Chondrocyte (in vitro differentiated cells): Measurements from ENCODE around the gene DNAJC8. TPM values are rescaled to one million over a fixed set of nuclear protein-coding genes. Genes with fewer than 3 reads are reported as not detected.

ENCODE experiments used
- DNase-seq: peaks from one replicate; pipeline ENCODE4 v3.0.0; 2021; ENCODE audit warnings: mixed read lengths, low spot score
- H3K27ac Mint-ChIP-seq: one replicate; pipeline ENCODE4 v1.8.0; 2021; ENCODE audit warnings: mild to moderate bottlenecking, moderate library complexity, mixed read lengths; ENCODE audit not compliant: unreplicated experiment
- H3K27me3 Mint-ChIP-seq: 2 replicates; pipeline ENCODE4 v1.8.0; 2021; ENCODE audit warnings: low read depth, mixed read lengths
- H3K36me3 Mint-ChIP-seq: 2 replicates; pipeline ENCODE4 v1.8.0; 2021; ENCODE audit warnings: low read depth, mixed read lengths
- H3K4me1 Mint-ChIP-seq: 2 replicates; pipeline ENCODE4 v1.8.0; 2021; ENCODE audit warnings: low read depth, mild to moderate bottlenecking, mixed read lengths
- H3K4me3 Mint-ChIP-seq: one replicate; pipeline ENCODE4 v1.8.0; 2021; ENCODE audit warnings: mild to moderate bottlenecking, moderate library complexity, mixed read lengths; ENCODE audit not compliant: unreplicated experiment
- H3K9me3 Mint-ChIP-seq: 2 replicates; pipeline ENCODE4 v1.8.0; 2021; ENCODE audit warnings: low read depth, mixed read lengths
- CTCF ChIP-seq: fragments of 200-600 bp; sonication (generic); IDR thresholded peaks from 2 replicates; pipeline ENCODE4 v1.5.0; 2021; ENCODE audit warnings: antibody characterized with exemption, mild to moderate bottlenecking, moderate library complexity
- total RNA-seq: library from RNA; stranded (reverse); gene quantifications from 3 replicates; pipeline ENCODE4 v1.2.1, GENCODE V29; 2021

The DNAJC8 gene
- total RNA-seq, 1 donor from 2014 or later, result 72.8 TPM

GRCh38 chr1:28193701-28194161, 39.1 kb downstream of the DNAJC8 start:
- Mint-ChIP-seq H3K9me3 (no peaks in the 10 kb centered on the region), H3K36me3 (peaks cover 2% of the 10 kb centered on the region), H3K27ac (no peak overlapping the region), H3K4me1 (peaks cover 19% of the 10 kb centered on the region), H3K27me3 (no peaks in the 10 kb centered on the region), H3K4me3 (no peak overlapping the region)
- peak; percentile 59 for DNase-seq
- TF ChIP-seq CTCF, result no peak

- DNase-seq, result peak; percentile 49
- Mint-ChIP-seq H3K36me3 (no peaks in the 10 kb centered on the region), H3K27me3 (no peaks in the 10 kb centered on the region), H3K4me3 (no peak overlapping the region), H3K27ac (peak overlapping the region; percentile 66), H3K9me3 (no peaks in the 10 kb centered on the region), H3K4me1 (peaks cover 7% of the 10 kb centered on the region)
- no peak for TF ChIP-seq CTCF
Measured at GRCh38 chr1:28190996-28191645, 41.7 kb downstream of the DNAJC8 start.

- Mint-ChIP-seq H3K27me3 (no peaks in the 10 kb centered on the region), H3K9me3 (no peaks in the 10 kb centered on the region), H3K36me3 (no peaks in the 10 kb centered on the region), H3K4me1 (peaks cover 7% of the 10 kb centered on the region), H3K4me3 (no peak overlapping the region), H3K27ac (peak overlapping the region; percentile 43)
- no peak for DNase-seq
- TF ChIP-seq CTCF, result no peak
Measured at GRCh38 chr1:28190337-28190979, 42.4 kb downstream of the DNAJC8 start.

- no peak overlapping the region for H3K4me3 Mint-ChIP-seq
- no peaks in the 10 kb centered on the region for H3K36me3 Mint-ChIP-seq
- H3K27ac Mint-ChIP-seq, result no peak overlapping the region
- H3K4me1 Mint-ChIP-seq, result no peaks in the 10 kb centered on the region
- no peak for TF ChIP-seq CTCF
- no peaks in the 10 kb centered on the region for H3K9me3 Mint-ChIP-seq
- no peak for DNase-seq
- peaks cover 2% of the 10 kb centered on the region for H3K27me3 Mint-ChIP-seq
Measured at GRCh38 chr1:28185071-28185470, 47.8 kb downstream of the DNAJC8 start.

GRCh38 chr1:28180306-28181305, 52.2 kb downstream of the DNAJC8 start:
- TF ChIP-seq CTCF, result no peak
- Mint-ChIP-seq H3K36me3 (no peaks in the 10 kb centered on the region), H3K27ac (no peak overlapping the region), H3K27me3 (peaks cover 7% of the 10 kb centered on the region), H3K9me3 (no peaks in the 10 kb centered on the region), H3K4me3 (no peak overlapping the region), H3K4me1 (no peaks in the 10 kb centered on the region)
- no peak for DNase-seq
